Endothelial cell of umbilical vein (primary cell): ENCODE measurements around the gene SLC38A4. TPM values are rescaled to one million over a fixed set of nuclear protein-coding genes. Genes with fewer than 3 reads are reported as not detected.

Source experiments
- BruUV-seq: library from RNA; stranded (reverse); fragments of 400-500 nt; replicated peaks from 2 replicates; lab custom pipeline; 2021; lab: Mats Ljungman, UMichigan
- CTCF ChIA-PET: fragments of 300-600, 350-600 bp; sonication (Branson Sonifier 250); formaldehyde crosslinking; loops from one replicate; lab custom pipeline; 2021; ENCODE audit warnings: antibody characterized with exemption, inconsistent platforms; lab: Charles Lee
- POLR2A ChIA-PET: fragments of 300-600, 350-600 bp; sonication (Branson Sonifier 250); formaldehyde crosslinking; loops from one replicate; lab custom pipeline; 2021; ENCODE audit warnings: antibody characterized with exemption, inconsistent platforms; lab: Charles Lee
- DNase-seq: peaks from one replicate; pipeline ENCODE4 v3.0.0-alpha.2; 2011; ENCODE audit warnings: low read depth, low spot score
- FAIRE-seq: peaks from 2 replicates; lab custom pipeline; 2011; peaks lifted over from hg19 to GRCh38; lab: Jason Lieb, UNC
- H2AFZ ChIP-seq: 2 replicates; pipeline ENCODE4 v1.6.0; 2012; ENCODE audit warnings: low read depth, low read length, control low read depth, inconsistent platforms
- H3K27ac ChIP-seq: 2 replicates; pipeline ENCODE4 v1.5.1; 2011; ENCODE audit warnings: low read depth, mild to moderate bottlenecking, control low read depth, low read length, moderate library complexity; ENCODE audit not compliant: insufficient read depth
- H3K27me3 ChIP-seq, 2 experiments: 2 replicates each; pipeline versions ENCODE4 v1.6.0 to v1.6.1; 2011; ENCODE audit warnings: low read length in 2 of 2, mixed read lengths in 1 of 2; ENCODE audit not compliant: control insufficient read depth in 2 of 2, insufficient read depth in 2 of 2
- H3K36me3 ChIP-seq, 2 experiments: 2 replicates in 1 of 2; 3 replicates in 1 of 2; pipeline ENCODE4 v1.5.1; 2011; ENCODE audit warnings: low read length in 2 of 2, mild to moderate bottlenecking in 1 of 2, moderate library complexity in 1 of 2; ENCODE audit not compliant: control insufficient read depth in 2 of 2, insufficient read depth in 2 of 2; ENCODE audit errors: extremely low read depth in 1 of 2
- H3K4me1 ChIP-seq: 3 replicates; pipeline ENCODE4 v1.5.1; 2011; ENCODE audit warnings: mild to moderate bottlenecking, low read length; ENCODE audit not compliant: control insufficient read depth, insufficient read depth; ENCODE audit errors: extremely low read depth
- H3K4me2 ChIP-seq: 2 replicates; pipeline ENCODE4 v1.6.1; 2011; ENCODE audit warnings: low read length, control low read depth, mixed read lengths; ENCODE audit not compliant: insufficient read depth
- H3K4me3 ChIP-seq, 3 experiments: fragments of 200-600 bp in 1 of 3; sonication (generic), shearing (Covaris generic) in 1 of 3; replicated peaks in 1 of 3; 2 replicates each; pipeline ENCODE4 v1.5.1; 2011 to 2016; ENCODE audit warnings: control low read depth in 3 of 3, low read length in 3 of 3, mild to moderate bottlenecking in 2 of 3, inconsistent platforms in 1 of 3, low read depth in 1 of 3, moderate library complexity in 1 of 3; ENCODE audit not compliant: insufficient read depth in 1 of 3
- H3K79me2 ChIP-seq: 2 replicates; pipeline ENCODE4 v1.6.0; 2012; ENCODE audit warnings: low read length, inconsistent platforms; ENCODE audit not compliant: control insufficient read depth, insufficient read depth
- H3K9ac ChIP-seq: replicated peaks from 2 replicates; pipeline ENCODE3; 2011; ENCODE audit warnings: low read length, control low read depth; ENCODE audit not compliant: insufficient read depth; ENCODE audit errors: extremely low read depth
- H3K9me1 ChIP-seq: replicated peaks from 3 replicates; pipeline ENCODE4 v1.6.0; 2011; ENCODE audit warnings: mild to moderate bottlenecking, low read length; ENCODE audit not compliant: control insufficient read depth, insufficient read depth; ENCODE audit errors: extremely low read depth
- H3K9me3 ChIP-seq: replicated peaks from 2 replicates; pipeline ENCODE4 v1.5.1; 2012; ENCODE audit warnings: low read length, inconsistent platforms; ENCODE audit not compliant: control insufficient read depth, insufficient read depth
- H4K20me1 ChIP-seq: replicated peaks from 2 replicates; pipeline ENCODE3; 2011; ENCODE audit warnings: mild to moderate bottlenecking, low read length; ENCODE audit not compliant: control insufficient read depth, insufficient read depth; ENCODE audit errors: extremely low read depth
- EZH2 ChIP-seq: IDR thresholded peaks from 2 replicates; pipeline ENCODE4 v1.6.1; 2012; ENCODE audit warnings: borderline replicate concordance, low read depth, mild to moderate bottlenecking, moderate library complexity, low read length, inconsistent platforms; ENCODE audit not compliant: severe bottlenecking
- FOS ChIP-seq: IDR thresholded peaks from 2 replicates; pipeline ENCODE4 v1.6.1; 2011; ENCODE audit warnings: mild to moderate bottlenecking, low read length, moderate library complexity, borderline replicate concordance; ENCODE audit not compliant: insufficient read depth
- GATA2 ChIP-seq: IDR thresholded peaks from 2 replicates; pipeline ENCODE4 v1.7.0; 2011; ENCODE audit warnings: low read depth, mild to moderate bottlenecking, moderate library complexity, mixed read lengths, low read length; ENCODE audit not compliant: insufficient read length, insufficient read depth
- JUN ChIP-seq: IDR thresholded peaks from 2 replicates; pipeline ENCODE4 v1.6.1; 2011; ENCODE audit warnings: borderline replicate concordance, low read depth; ENCODE audit not compliant: insufficient read length, insufficient read depth
- MYC ChIP-seq: IDR thresholded peaks from one replicate; pipeline ENCODE4 v1.6.1; 2011; ENCODE audit warnings: mild to moderate bottlenecking, low read depth, low read length
- POLR2A ChIP-seq: IDR thresholded peaks from 2 replicates; pipeline ENCODE4 v1.6.1; 2012; ENCODE audit warnings: low read depth, mild to moderate bottlenecking, control low read depth, low read length
- POLR2AphosphoS5 ChIP-seq: IDR thresholded peaks from 2 replicates; pipeline ENCODE4 v1.6.1; 2012; ENCODE audit warnings: low read depth, mild to moderate bottlenecking, control low read depth, low read length, moderate library complexity; ENCODE audit not compliant: insufficient read depth
- dilution Hi-C: fragments of 300-500 bp; cut with MboI; formaldehyde crosslinking; loops from one replicate; pipeline ENCODE4 v1.15.0; 2019; ENCODE audit warnings: low sequenced_read_pairs; ENCODE audit not compliant: extremely low pct_ligation_motif_present
- intact Hi-C: fragments of 100-400 bp; cut with micrococcal nuclease; formaldehyde crosslinking; loops from one replicate; pipeline ENCODE4 v1.10.0; 2022
- polyA plus RNA-seq, 4 experiments: library from polyadenylated mRNA; depleted of rRNA in 3 of 4; stranded (reverse) in 3 of 4; unstranded in 1 of 4; fragments of >200 nt; gene quantifications; 2 replicates each; pipeline versions ENCODE4 v1.2.1 to v1.2.3, GENCODE V29; 2011 to 2012; ENCODE audit warnings: missing spikeins in 1 of 4
- total RNA-seq: library from RNA; stranded (reverse); gene quantifications from 2 replicates; pipeline ENCODE4 v1.2.3, GENCODE V29; 2021
- TF ChIP-seq, protein P1 (sequence below), 2 donors: IDR thresholded peaks; 1 replicate in 1 of 2; 2 replicates in 1 of 2; pipeline ENCODE4 v1.5.1; 2011; ENCODE audit warnings: low read length in 2 of 2, mild to moderate bottlenecking in 2 of 2, moderate library complexity in 2 of 2, control low read depth in 1 of 2, inconsistent platforms in 1 of 2, low read depth in 1 of 2; ENCODE audit not compliant: insufficient read depth in 1 of 2; ENCODE audit errors: extremely low read depth in 1 of 2
- TF ChIP-seq, protein P2 (sequence below): IDR thresholded peaks from 2 replicates; pipeline ENCODE4 v1.6.1; 2011; ENCODE audit not compliant: insufficient read depth, insufficient read length

The SLC38A4 gene
- total and polyA plus RNA-seq, 2 donors (not counting 3 experiments of a cell fraction or from before 2014, with no cell fraction given), result 0.36 to 0.66 TPM

DNA sequence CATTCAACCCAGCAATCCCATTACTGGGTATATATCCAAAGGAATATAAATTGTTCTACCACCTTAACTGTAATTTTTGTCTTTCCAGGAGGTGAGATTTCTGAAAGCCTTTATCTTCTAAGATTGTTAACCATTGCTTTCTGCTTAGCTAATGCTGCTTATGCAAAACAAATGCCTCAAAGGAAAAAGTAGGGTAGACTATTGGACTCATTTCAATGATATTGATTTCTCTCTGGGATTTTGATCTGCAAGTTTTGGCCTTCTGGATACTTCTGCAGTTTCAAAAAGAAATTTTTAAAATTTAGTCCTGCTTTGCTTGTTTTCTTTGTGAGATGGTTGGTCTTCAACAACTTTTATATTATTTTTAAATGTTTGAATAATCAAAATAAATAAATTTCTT, 108.6 kb downstream of the SLC38A4 start:
- dilution Hi-C loops, result no loop called here

More for the DNA sequence above, 108.6 kb downstream of the SLC38A4 start:
- Histone ChIP-seq H2AFZ (no peak overlapping the region), H3K27me3 (peaks cover 2 to 4% of the 10 kb centered on the region in 2 experiments), H3K4me3 (no peak overlapping the region), H3K4me2 (no peak overlapping the region), H3K9me3 (no peaks in the 10 kb centered on the region), H3K79me2 (no peaks in the 10 kb centered on the region), H3K4me1 (no peaks in the 10 kb centered on the region), H3K9ac (no peak overlapping the region), H3K9me1 (no peaks in the 10 kb centered on the region), H3K36me3 (no peaks in the 10 kb centered on the region), H3K27ac (no peak overlapping the region), H4K20me1 (no peaks in the 10 kb centered on the region)
- FAIRE-seq, result no peak
- intact Hi-C loops, result no loop called here
- no peak for TF ChIP-seq POLR2AphosphoS5
- TF ChIP-seq, protein P1, sequence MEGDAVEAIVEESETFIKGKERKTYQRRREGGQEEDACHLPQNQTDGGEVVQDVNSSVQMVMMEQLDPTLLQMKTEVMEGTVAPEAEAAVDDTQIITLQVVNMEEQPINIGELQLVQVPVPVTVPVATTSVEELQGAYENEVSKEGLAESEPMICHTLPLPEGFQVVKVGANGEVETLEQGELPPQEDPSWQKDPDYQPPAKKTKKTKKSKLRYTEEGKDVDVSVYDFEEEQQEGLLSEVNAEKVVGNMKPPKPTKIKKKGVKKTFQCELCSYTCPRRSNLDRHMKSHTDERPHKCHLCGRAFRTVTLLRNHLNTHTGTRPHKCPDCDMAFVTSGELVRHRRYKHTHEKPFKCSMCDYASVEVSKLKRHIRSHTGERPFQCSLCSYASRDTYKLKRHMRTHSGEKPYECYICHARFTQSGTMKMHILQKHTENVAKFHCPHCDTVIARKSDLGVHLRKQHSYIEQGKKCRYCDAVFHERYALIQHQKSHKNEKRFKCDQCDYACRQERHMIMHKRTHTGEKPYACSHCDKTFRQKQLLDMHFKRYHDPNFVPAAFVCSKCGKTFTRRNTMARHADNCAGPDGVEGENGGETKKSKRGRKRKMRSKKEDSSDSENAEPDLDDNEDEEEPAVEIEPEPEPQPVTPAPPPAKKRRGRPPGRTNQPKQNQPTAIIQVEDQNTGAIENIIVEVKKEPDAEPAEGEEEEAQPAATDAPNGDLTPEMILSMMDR (IDR thresholded peaks at IDR 0.05; ENCODE audit: extremely low read depth in 1 of 2, insufficient read depth in 1 of 2, low read depth in 1 of 2, low read length in 2 of 2), result no peak
- no peak for TF ChIP-seq EZH2
- no peak for TF ChIP-seq FOS
- TF ChIP-seq POLR2A, result no peak
- TF ChIP-seq, protein P2, sequence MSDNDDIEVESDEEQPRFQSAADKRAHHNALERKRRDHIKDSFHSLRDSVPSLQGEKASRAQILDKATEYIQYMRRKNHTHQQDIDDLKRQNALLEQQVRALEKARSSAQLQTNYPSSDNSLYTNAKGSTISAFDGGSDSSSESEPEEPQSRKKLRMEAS, result no peak
- TF ChIP-seq MYC, result no peak
- no peak for TF ChIP-seq JUN
- no peak for TF ChIP-seq GATA2
- ChIA-PET POLR2A (no interaction called here), CTCF (no interaction called here)
- no TSS peak for BruUV-seq
- DNase-seq, result no peak
